CD4-positive, alpha-beta T cell treated with Interleukin-17A for 1 hour (primary cell): ENCODE measurements around the gene TCAP.

Experiments
- DNase-seq: peaks from one replicate; pipeline ENCODE4 v3.0.0-alpha.2; 2020

Gene TCAP, protein sequence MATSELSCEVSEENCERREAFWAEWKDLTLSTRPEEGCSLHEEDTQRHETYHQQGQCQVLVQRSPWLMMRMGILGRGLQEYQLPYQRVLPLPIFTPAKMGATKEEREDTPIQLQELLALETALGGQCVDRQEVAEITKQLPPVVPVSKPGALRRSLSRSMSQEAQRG

DNA sequence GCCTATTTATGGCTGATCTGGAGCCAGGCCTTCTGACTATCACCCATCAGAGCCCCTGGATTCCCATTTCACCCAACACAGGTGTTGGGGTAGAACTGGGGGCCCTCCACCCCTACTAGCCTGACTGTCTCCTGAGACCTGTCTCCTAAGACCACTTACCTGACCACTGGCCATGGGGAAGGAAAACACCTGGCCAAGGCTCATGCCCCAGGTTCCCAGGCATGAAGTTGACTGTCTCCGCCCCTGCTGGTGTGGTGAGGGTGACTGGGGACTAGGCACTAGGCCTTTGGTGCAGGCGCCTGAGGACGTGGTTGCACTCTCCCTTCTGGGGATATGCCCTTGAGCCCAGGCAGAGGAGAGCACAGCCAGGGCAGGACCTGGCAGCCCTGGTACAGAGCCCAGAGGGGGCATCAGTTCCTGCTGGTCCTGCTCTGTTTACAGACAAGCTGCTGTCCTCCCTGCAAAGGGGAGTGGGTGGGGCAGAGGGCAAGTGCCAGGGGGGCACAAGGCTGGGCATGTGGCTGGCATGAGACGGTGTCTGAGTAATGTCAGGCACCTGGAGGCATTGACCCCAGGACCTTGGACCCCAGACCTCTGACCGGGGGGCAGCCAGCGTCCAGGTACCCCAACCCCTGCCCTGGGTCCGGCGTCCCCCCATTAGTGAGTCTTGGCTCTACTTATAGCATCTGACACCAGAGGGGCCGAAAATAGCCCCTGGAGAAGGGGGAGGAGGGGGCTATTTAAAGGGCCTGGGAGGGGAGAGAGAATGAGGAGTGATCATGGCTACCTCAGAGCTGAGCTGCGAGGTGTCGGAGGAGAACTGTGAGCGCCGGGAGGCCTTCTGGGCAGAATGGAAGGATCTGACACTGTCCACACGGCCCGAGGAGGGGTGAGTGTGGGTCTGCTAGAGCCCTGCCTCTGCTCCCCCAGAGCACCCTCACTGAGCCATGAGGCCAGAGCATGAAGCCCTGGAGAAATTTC, at the start of gene TCAP:
TCAP (plus strand) TSS at position 769 of the 981 bp plus-strand sequence; CDS start at position 780, 11 bp downstream.
- DNase-seq, result no peak

DNA sequence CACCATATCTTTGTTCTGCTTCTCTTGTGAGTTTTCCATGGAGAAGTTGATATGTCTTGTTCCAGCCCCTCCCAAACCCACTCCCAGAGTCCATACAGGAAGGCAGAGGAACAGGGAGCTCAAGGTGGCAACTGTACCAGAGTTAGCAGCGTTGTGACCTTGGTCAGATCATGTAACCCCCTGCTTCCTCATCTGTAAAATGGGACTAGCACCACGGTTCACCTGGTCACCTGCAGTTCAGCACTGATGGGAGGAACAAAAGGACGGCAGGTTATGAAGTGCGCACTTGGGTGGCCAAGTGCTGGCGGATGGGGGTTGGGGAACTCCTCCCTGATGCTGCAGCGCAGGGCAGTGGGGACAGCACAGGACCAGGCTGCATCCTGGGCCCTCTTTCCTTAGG, 49.7 kb upstream of the TCAP start:
- DNase-seq, result no peak

DNA sequence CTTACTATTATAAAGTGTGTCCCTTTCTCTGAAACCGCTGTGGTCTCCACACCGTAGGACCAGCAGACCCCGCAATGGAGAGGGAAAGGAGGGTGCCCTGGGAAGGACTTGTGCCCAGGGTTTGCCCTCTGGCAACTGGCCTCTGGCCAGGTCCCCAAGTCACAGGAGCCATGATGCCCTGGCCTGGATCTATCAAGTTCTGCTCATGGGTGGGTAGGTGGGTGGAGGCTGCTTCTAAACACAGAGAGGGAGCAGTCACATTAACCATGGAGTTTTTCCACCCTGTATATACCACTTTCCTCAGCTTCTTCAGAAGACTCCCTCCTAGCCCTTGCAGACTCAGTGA, 48.1 kb upstream of the TCAP start:
- DNase-seq, result no peak

DNA sequence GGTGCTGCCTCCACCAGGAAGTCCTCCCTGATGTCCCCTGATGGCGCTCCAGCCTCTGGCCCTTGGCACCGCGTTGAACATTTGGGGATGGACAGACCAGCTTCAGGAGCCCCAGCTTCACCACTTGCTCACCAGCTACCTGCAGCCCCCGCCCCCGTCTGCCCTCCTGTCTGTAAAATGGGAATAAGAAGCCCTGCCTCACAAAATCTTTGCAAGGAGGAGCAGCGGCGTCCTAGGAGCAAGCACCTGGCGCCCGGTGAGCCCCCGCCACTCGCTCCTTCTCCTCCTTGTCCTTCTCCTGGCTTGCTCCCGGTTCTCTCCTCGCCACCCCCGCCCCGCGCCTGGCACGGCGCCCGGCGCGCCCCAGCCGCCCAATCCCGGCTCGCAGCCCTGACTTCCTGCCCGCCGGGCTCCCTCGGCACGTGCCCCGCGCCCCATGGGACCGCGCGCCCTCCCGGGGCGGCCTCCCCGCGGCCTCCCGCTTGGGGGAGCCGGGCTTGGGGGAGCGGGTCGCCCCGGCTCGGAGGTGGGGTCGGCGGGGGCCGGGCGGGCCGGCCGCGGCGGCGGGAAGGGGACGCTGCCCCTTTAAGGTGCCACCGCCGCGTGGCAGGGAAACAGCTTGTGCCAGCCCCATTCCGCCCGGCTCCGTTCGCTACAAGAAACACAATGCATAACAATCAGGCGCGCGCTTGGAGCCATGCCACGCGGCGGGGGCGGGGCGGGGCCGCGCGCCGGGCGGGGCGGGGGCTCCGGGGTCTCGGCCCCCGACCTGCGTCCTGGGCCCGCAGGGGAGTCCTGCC, 47.5 kb upstream of the TCAP start:
- DNase-seq, result peak; percentile 51

DNA sequence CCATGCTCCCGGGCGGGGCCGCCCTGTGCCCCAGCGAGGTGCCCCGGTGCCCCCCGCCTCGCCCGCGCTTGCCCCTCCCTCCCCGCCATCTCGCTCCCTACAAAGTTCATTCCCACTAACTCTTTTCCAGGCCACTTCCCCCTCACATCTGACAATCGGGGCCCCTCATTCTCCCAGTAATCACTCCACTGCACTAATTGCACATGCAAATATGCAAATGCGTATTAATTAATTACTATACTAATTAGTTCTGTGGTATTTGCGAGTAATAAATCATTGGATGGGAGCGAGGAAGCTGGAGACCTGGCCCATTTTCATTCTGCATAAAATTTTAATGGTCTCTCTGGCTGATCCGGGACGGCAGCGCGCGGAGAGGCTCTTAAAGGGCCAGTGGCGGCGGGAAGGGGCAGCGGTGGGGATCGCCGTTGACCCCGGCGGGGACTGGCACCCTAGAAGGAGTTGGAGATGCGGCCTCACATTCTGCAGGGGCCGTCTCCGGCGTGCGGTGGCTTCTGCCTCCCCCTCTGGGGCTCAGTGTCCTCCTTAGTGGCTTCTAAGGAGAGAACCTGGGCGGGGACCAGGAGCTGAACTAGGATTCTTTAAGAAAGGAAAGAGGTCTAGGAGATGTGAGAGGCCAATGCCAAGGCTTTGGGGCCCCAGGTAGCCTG, 46.8 kb upstream of the TCAP start:
- no peak for DNase-seq

DNA sequence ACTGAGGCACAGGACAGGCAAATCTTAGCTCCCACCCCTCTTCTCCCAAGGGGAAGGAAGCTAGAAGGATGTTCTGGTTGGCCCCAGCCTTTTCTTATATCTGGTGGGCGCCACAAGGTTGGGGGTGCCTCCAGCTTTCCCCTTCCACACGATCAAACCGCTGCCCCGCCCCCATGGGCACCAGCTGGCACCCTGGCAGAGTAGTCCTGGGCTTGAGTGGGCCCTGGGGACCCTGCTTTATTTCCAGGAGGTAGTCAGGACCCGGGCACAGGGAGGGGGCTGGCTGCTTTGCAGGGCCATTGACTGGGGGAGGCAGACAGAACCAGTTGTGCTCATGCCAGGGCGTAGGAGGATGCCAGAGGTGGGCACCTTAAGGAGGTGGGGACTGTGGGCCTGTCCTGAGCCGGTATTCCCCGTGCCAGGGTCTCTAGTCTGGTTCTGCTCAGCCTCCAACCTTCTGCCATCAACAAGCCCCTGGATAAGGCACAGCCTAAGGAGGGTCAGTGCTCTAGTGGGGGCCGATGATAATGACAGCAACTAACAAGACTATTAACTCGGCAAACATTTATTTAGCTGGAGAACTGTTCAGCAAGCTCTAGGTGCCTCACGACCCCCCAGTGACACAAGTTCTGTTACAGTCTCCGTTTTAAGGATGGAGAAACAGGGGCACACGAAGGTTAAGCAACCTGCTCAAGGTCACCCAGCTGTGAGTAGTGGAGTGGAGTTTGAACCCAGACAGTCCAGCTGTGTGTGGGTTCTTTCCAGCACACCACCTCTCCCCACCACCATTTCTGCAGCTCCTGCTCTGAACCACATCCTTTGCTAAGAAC, 46.0 kb upstream of the TCAP start:
- no peak for DNase-seq

DNA sequence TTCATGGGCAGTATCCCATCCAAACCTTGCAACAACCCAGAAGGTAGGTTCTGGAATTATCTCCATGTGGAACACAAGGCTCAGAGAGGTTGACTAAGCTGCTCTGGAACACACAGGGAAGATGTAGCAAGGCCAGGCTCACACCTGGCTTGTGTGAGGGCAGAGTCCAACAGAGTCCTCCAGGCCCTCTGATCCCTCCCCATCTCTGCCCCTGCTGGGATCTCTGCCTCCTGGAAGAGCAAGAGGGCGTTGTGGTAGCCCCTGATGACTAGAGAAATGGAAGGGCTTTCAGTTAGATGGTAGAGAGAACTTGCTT, 45.4 kb upstream of the TCAP start:
- no peak for DNase-seq

DNA sequence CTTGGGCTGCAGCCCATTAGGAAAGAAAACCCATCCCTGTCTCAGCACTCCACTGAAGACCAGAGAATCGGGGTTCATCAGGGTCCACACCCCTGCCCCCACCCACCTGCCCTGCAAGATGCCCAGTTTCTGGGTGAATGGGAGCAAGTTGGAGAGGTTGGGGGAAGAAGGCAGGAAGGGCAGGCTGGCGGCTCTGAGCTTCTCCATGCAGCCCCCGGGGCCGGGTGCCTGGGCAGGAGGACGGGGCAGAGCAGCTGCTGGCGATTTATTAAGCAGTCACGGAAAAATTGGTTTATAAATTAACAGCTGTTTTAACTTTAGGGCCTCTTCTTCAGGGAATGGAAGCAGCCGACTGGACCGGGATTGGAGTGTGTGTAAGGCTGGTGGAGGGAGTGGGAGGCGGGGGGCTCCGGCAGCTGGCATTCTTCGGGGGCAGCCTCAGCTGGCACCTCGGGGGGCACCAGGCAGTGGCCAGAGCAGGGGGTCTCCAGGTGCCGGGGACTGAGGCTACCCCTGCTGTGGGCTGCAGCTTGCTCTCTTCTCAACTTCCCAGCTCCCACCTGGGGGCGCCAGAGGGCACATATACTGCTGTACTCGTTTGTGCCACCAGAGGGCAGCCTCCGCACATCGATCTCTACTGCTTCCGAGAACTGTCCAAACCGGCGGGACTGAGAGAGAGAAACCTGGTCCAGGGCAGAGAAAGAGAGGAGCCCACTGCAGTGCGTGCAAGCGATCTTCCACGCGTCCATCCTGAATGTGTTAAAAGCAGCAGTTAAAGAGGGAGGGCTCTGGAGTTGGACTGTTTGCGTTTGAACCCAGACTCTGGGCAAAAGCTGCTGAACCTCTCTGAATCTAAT, 43.4 kb upstream of the TCAP start:
- DNase-seq, result peak; percentile 92

DNA sequence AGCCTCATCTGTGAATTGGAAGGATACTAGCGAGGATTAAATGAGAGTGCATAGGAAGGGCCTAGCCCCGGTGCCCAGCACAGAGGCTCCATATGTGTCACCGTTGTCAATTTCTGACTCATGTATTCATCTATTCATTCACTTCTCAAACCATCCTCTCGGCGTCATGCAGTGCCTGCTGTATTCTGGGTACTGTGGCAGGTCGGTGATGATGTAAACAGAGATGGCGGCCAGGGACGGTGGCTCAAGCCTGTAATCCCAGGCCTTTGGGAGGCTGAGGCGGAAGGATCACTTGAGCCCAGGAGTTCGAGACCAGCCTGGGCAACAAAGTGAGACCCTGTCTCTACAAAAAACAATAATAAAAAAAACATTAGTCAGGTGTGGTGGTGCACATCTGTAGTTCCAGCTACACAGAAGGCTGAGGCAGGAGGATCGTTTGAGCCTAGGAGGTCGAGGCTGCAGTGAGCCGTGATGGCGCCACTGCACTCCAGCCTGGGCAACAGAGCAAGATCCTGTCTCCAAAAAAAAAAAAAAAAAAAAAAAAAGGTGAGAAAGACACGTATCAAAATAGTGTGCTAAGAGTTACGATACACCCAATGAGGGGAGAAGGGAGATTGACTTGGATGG, 42.7 kb upstream of the TCAP start:
- peak; percentile 57 for DNase-seq

DNA sequence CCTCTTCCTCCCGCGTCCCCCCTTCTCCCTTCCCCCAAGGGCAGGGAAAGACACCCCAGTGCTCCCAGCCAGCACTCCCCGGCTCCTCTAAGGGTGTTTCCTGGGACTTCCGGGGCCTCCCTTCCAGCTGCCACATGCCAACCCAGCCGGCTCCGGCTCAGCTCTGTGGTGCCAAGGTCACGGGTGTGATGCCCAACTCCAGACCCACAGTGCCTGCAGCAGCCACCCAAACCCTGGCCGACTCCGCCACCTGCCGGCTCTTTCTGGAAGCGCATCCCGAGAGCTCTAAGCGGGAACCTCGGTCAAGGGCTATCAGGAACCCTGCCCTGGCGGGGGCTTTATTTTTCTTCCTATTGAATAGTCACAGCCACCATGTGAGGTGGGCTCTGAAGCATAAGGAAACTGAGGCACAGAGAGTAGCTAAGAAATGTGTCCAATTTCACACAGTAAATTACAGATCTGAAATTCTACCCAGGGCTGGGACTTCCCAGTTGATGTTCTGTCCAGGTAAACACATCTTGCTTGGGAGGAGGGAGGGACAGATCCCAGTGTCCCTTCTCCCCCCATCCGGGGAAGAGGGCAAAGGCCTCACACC, 41.7 kb upstream of the TCAP start:
- DNase-seq, result peak; percentile 89

DNA sequence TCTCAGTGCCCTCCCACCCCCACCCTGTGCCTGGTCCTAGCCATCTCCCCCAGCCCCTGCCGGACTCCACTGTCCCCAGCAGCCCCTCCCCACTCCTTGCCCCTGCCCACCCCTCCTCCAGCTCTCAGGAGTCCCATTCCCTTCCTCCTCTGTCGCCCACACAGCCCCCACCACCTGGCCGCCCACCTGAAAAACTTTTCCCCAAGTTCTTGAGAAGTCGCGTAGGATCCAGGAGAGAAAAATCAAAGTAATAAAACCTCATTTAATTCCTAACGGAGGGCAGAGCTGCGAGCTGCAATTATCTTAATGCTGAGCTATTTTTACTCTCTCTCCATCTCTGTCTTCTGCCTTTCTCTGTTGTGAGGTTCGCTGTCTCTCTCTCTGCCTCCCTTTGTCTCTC, 40.8 kb upstream of the TCAP start:
- DNase-seq, result no peak

DNA sequence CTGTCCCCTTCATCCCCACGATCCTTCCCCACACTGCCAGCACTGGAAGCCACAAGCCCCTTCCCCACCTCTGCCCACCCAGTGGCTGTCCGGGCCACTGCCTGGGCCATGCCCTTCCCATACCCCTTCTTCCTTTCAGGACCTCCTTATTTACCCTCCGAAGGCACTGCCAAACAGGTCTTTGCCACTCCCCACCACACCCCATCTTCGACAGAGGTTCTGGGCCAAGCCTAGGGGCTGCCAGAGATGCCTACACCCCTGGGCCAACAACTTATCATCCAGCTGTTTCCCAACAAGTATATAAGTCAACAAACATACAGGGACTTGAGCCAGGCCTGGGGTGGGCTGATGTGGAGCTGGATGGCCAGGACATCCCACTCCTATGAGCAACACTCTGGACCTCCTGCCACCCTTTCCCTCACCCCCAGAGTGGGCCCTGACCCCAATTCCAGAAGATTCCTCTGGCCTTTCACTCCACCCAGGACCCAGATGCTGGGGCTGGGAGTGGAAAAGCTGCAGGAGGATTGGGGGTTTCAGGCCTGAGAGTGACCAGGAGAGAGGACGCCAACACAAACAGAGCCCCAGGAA, 39.9 kb upstream of the TCAP start:
- no peak for DNase-seq

DNA sequence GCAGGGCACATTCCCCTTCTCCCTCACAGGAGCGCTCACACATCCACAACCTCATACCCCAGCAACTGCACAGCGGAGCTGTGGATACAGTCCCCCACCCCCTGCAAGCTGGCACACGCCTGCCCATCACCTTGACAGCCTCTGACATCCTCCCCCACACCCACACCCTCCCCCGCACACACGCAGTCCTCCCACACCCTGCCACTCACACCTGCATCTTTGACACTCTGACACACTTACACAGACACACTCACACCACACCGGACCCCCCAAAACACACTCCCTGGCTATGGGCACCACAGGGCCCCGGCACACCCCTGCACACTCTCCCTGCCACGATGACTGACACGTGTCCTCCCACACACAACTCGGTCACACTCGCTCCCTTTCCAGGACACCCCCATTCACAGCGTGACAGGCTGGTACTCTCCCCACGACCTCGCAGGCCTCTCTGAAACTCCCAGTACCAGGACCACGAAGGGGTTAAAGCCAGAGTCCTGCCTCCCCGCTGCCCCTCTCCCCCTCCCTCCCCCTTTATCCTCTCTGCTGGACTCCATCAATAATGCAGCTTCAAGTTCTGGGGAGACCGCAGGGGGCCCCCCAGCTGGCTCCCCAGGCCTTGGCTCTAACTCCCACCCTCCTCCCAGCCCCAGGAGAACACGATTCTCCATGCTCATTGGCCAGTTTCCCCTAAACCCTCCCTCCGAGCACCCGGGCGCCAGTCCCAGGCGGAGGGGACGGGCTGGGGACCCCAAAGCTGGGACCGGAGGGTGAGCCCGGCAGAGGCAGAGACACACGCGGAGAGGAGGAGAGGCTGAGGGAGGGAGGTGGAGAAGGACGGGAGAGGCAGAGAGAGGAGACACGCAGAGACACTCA, 38.7 kb upstream of the TCAP start, which contains the start of gene PPP1R1B:
PPP1R1B (plus strand) TSS at position 782 of the 876 bp plus-strand sequence. CDS start 441 bp downstream, outside the sequence.
- no peak for DNase-seq

DNA sequence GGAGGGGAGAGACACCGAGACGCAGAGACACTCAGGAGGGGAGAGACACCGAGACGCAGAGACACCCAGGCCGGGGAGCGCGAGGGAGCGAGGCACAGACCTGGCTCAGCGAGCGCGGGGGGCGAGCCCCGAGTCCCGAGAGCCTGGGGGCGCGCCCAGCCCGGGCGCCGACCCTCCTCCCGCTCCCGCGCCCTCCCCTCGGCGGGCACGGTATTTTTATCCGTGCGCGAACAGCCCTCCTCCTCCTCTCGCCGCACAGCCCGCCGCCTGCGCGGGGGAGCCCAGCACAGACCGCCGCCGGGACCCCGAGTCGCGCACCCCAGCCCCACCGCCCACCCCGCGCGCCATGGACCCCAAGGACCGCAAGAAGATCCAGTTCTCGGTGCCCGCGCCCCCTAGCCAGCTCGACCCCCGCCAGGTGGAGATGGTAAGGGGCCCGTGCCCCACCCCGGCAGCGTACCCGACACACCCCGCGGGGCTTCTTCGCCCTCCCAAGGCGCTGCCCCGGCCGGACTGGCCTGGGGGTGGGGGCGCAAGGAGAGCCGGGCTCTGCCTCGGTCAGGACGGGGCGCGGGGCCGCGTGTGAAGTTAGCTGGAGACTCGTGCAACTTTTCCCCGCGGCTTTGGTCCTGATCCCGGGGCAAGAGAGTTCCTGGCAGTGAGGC, 38.0 kb upstream of the TCAP start:
- DNase-seq, result no peak

DNA sequence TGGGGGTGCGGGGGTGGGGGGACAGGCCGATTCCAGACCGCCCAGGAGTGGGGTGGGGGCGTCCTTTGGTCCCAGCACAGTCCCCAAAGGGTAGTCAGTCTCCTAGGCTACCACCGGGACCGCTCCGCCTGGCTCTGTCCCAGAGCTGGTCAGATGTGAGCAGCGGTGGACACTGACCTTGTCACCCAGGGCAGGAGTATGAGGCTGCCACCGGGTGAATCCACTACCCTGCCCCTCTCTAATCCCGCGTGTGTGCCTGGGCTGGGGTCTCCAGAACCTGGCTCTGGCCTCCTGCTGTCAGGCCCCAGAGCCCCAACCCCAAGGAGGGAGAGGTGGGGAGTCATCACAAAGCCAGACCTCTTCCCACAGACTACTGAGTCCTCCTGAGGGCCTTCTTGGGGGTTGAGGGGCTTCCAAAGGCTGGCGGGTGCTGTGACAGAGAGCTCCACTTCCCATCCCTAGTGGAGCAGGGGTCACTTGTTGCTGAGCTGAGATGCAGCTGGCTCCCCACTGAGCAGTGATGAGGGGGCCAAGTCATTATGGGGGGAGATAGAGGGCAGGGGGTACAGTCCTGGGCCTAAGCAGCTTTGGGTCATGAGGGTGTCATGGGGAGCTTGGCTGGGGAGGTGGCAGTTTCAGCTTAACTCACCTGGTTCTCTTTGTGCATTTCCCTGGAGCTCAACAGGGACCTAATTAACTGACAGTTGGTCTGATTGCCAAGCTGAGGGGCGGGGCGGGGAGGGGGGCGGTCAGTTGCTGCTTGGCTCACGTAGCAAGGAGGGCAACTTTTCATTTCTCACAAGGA, 37.2 kb upstream of the TCAP start:
- DNase-seq, result no peak

DNA sequence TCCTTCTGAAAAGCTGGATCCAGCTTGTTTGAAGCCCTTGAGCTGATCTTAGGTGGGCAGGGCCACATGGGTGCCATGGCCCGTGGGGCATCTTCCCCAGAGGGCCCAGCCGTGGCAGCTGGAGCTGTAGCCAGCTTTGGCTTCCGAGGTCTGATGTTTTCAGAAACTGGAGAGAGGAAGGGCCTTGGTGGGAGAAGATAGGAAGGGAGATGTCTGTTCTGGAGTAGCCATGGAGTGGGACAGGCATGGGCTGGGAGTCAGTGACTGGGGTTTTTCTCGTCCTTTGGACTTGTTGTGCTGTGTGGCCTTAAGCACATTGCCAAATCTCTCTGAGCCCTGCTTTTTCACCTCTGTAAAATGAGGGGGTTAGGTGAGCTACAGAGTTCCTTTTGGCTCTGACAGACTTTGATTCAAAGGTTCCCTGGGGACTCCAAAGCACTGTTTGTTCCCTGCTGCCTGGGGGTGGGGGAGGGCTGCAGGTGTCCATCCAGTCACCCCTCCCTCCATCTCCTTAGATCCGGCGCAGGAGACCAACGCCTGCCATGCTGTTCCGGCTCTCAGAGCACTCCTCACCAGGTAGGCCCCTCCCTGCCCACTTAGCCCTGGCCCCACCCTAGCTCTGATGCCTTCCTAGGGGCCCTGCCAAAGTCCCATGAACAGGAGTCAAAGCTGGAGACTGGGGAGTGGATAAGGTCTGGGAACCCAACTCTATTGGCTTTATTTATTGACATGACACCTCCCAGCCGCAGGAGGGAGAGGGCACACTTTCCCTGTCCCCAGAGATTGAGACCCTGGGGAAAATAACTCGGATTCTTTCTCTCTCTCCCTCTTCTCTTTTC, 36.3 kb upstream of the TCAP start:
- no peak for DNase-seq
